T-helper 2 cell treated with Interferon-gamma antibody and Interleukin-4, amounts not matched to agents 100 ng/mL and 5 ng/mL, for 36 hours (primary cell): Measurements from ENCODE around the gene RDH12. TPM values are rescaled to one million over a fixed set of nuclear protein-coding genes. Genes with fewer than 3 reads are reported as not detected.
"Not testable (repeated sequence)": the region's sequence is repeated elsewhere in the genome, so short reads cannot be mapped to it uniquely, and the experiment has no call there.

ENCODE experiments used
- intact Hi-C: fragments of 100-400 bp; cut with micrococcal nuclease; formaldehyde crosslinking; loops from one replicate; pipeline ENCODE4 v1.15.1; 2023
- total RNA-seq: library from RNA; stranded (reverse); gene quantifications from 2 replicates; pipeline ENCODE4 v1.2.3, GENCODE V29; 2022

The RDH12 gene
- total RNA-seq, result not detected in 2 replicates

DNA sequence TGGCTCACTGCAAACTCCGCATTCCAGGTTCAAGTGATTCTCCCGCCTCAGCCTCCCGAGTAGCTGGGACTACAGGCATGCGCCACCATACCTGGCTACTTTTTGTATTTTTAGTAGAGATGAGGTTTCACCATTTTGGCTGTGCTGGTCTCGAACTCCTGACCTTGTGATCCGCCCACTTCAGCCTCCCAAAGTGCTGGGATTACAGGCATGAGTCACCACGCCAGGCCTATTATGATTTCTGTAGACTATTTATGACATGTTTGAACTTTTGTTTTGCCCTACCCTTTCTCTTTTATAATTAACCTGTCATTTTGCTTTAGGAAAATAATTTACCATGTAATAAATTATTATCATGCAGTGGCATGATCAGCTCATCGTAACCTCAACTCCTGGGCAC lies at the start of gene RDH12:
RDH12 (plus strand) TSS at position 395 of the 400 bp plus-strand sequence. CDS start 20,757 bp downstream, outside the sequence.
- intact Hi-C loops, result not testable (repeated sequence)

GRCh38 chr14:67652189-67652588 lies 49.5 kb upstream of the RDH12 start:
- intact Hi-C loops, result no loop called here

DNA sequence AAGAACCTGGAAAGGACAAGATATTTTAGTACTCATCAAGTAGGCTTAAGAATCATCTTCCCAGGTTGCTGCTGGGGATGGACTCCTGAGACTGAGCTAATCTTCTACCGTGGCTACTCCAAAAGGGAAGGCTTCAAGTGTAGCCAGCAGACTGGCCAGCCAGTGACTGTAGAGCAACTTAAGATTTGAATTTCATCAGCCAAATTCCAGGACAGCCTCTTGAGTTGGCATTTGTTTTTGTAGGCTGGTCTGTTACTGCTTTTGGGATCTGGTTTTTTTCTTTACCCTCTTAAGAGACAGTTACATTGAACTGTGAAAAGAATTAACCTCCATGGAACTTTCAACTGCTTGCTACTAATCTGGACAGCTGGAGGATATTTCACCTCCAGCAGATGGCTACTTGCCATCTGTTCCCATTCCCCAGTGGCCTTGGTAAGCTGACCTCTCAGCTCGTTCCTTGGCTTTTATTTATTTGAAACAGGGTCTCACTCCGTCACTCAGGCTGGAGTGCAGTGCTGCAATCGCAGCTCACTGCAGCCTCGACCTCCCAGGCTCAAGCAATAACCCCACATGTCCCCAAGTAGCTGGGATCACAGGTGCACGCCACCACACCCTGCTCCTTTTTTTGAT lies 47.9 kb upstream of the RDH12 start:
- intact Hi-C loops, result no loop called here

DNA sequence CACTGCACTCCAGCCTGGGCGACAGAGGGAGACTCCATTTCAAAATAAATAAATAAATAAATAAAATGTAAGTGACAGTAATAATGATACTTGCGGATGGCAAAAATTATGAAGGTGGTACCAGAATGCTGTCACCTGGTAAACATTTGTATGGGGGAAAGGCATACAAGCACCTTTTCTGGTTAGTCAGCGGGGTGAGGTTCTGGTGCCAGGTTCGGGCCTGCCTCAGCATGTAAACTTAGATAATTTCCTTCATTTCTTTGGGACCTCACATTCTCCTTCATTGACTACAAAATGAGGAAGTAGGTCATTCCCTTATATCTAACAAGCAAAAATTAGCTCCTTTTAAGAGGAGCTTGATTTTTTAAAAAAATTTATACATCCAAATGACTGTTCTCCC lies 38.1 kb upstream of the RDH12 start:
- intact Hi-C loops, result loop anchor here (10.0 kb wide), 1 partner anchor 139 kb away; no protein-coding TSS in a partner anchor

- intact Hi-C loops, result loop anchor here (2.0 to 10.0 kb wide), 2 partner anchors 141 to 239 kb away; no protein-coding TSS in a partner anchor
Observed at GRCh38 chr14:67665868-67666267, 35.8 kb upstream of the RDH12 start.

- intact Hi-C loops, result loop anchor here (1.0 to 10.0 kb wide), 4 partner anchors 49 to 240 kb away; partner anchors contain the start of gene PIGH
Observed at GRCh38 chr14:67666750-67667449, 34.8 kb upstream of the RDH12 start.

GRCh38 chr14:67668559-67668958 lies 33.1 kb upstream of the RDH12 start:
- intact Hi-C loops, result loop anchor here (10.0 kb wide), 1 partner anchor 144 kb away; no protein-coding TSS in a partner anchor

DNA sequence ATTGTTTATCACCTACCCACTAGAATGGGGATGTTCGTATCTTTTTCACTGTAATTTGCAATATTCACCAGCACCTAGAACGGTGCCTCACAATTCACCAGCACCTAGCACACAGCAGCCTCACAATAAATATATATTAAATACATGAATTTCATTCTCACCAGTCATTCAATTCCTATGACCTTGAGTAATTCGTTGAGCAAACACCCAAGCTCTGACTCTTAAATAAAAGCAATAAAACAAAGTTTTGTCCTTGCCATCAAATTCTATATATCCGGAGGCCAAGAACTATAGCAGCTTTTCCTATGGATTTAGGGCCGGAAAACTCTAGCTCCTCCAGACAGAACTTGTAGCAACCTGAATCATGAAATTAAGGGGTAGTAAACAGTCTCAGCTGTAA lies 28.2 kb upstream of the RDH12 start:
- intact Hi-C loops, result no loop called here

DNA sequence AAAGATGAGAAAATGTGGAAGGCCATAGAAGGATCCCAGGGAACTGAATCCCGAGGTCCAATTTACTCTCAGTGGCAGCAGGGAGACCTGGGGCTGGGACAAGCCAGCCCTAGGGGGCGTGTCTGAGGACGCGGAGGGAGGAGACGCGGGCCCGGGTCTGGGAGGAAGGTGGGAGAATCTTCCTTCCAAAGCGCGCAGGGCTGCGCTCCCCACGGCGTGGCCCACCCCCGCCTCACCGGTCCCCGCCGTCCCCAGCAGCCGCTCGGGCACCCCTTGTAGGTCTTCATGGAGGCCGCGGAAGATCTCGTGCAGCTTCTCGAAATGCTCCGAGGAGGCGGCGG lies 27.6 kb upstream of the RDH12 start:
- intact Hi-C loops, result loop anchor here (1.0 to 2.0 kb wide), 4 partner anchors 21 to 314 kb away; partner anchors contain the start of genes ARG2, EIF2S1, RDH11 and ZFYVE26

DNA sequence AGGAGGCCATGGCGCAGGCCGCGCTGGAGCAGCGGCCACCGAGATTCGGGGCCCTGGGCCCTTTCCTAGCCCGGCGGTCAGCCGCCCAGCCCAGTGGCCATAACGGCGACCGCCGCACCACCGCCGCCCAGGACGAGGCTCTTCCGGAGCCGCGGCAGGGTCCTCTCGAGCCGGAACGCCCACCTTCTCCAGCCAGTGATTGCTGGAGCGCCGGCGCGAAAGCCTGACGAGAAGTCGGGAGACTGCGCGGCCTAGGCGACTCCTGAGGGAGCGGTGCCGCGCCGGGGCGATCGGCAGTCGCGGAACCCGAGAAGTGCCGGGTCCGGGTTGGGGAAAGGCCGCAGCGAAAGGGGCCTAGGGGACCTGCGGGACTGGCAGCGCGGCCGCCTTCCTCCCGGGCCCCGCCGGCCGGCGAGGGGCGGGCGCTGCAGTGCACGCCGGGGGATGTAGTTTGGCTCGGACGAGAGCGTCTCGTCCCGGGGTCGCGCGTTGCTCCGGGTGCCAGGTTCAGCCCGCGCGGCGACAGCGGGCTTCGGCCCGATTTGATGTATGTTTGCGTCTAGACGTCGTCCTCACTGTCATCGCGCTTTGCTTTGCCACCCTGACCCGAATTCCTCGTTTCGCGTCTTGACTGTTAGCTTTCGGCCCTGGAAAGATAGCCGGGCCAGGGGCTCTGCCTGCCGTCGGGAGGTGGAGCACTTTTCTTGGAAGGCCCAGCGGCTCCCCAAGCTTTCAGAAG lies 27.0 kb upstream of the RDH12 start, which contains the start of gene VTI1B:
VTI1B (minus strand) TSS at position 153 of the 739 bp plus-strand sequence; CDS start at position 10, 143 bp downstream.
- intact Hi-C loops, result loop anchor here (1.0 to 2.0 kb wide), 4 partner anchors 21 to 314 kb away; partner anchors contain the start of genes ARG2, EIF2S1, RDH11 and ZFYVE26

GRCh38 chr14:67675219-67675582 lies 26.5 kb upstream of the RDH12 start:
- intact Hi-C loops, result loop anchor here (2.0 kb wide), 1 partner anchor 56 kb away; the partner anchor contains the start of gene ARG2

DNA sequence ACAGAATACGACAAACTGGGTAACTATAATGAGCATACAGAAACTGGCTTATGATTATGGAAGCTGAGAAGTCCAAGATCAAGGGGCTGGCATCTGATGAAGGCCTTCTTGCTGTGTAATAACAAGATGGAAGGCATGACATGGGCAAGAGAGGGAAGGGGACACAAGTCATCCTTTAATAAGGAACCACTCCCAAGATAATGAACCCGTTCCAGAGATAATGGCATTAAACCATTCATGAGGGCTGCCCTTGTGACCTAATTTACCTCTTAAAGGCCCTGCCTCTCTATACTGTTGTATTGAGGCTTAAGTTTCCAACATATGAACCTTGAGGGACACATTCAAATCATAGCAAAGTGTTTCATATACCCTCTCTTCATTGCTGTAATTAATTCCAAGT lies 22.7 kb upstream of the RDH12 start:
- intact Hi-C loops, result no loop called here

DNA sequence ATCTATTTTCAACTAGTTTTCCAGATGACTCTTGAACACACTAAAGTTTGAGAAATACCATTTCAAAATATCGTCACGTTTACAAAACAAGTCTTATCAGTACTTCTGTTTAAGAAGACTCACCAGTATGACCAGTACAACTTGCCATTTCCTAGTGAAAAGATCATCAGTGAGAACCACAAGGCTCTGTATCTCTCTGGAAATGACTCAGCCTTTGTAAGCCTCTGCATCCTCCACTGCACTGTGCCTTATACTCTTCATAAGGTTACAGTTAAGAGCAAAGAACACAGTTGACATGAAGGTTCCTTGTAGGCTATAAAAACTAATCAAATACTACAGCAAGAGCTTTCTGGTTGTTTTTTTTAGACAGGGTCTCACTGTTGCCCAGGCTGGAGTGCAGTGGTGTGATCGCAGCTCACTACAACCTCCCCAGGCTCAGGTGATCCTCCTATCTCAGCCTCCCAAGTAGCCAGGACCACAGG lies 21.5 kb upstream of the RDH12 start:
- intact Hi-C loops, result loop anchor here (1.0 kb wide), 1 partner anchor 15 kb away; the partner anchor contains the start of gene RDH11

- intact Hi-C loops, result loop anchor here (1.0 kb wide), 1 partner anchor 14 kb away; the partner anchor contains the start of gene RDH11
Observed at GRCh38 chr14:67680941-67681340, 20.7 kb upstream of the RDH12 start.

DNA sequence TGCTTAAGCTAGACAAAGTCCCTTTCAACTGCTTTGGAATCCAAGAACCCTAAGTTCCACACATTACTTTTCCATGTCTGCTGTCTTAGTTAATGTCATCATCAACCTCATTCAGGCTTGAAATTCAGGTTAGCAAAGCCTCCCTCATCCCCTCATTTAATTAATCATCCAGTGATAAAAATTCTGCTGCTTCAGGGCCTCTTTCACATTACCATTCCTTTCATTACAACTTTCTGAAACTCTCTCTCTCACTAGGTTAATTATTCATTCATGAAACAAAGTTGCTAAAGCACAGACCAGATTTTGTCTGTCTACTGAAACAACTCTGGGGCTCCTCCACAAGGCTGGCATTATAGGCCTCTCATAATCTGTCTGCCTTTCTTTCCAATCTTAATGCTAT lies 17.8 kb upstream of the RDH12 start:
- intact Hi-C loops, result no loop called here

DNA sequence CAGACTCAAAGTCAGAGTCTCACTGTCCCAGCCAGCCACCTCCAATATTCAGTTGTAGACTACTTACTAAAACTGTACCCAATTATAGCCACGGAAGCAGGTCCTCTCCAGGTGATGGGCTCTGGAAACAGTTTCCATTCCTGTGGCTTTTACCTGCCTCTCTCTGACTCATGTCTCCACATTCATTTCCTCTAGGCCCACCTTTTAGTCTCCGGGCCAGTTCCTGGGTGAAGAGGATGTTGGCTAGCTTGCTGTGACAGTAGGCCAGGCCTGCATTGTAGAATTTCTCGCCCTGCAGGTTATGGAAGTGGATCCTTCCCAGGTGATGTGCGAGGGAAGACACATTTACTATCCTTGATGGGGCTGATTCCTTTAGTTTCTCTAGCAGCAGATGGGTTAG lies 11.7 kb upstream of the RDH12 start:
- intact Hi-C loops, result loop anchor here (10.0 kb wide), 1 partner anchor 1925 kb away; the partner anchor contains the start of gene SUSD6

DNA sequence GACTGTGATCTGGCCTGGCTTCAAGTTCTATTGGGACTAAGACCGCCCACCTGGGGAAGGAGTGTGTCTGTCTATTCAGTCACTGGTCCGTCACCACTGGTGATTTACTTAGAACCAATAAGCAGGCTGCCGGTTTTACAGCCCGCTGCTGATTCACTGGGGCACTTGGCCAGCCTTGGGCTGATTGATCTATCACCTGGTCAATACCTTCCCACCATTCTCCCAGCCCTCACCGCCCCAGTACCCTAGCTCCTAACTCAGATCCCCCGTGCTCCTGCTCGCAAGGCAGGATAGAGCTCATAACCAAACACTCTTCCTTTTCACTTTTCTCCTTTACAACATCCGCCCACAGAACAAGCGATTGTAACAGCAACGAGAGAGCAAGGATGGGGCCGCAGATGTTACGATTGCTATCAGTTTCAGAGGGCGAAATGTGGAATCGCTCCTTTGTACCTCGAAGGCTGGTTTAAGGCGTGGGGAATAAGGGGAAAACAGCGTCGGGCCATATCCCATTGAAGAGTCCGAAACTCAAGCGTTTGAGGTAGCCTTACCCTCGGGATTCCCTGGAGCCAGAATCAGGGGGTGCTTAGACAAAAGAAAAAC lies 6.8 kb upstream of the RDH12 start:
- intact Hi-C loops, result loop anchor here (1.0 to 10.0 kb wide), 9 partner anchors 15 to 1920 kb away; partner anchors contain the start of genes ARG2, EIF2S1, PALS1 and PIGH

GRCh38 chr14:67695394-67695949 lies 6.2 kb upstream of the RDH12 start, which contains the start of gene RDH11:
TSS of gene RDH11 (minus strand) at chr14:67695764. CDS start at chr14:67695703, 61 bp downstream.
- intact Hi-C loops, result loop anchor here (1.0 to 10.0 kb wide), 9 partner anchors 15 to 1919 kb away; partner anchors contain the start of genes ARG2, EIF2S1, PALS1 and PIGH

DNA sequence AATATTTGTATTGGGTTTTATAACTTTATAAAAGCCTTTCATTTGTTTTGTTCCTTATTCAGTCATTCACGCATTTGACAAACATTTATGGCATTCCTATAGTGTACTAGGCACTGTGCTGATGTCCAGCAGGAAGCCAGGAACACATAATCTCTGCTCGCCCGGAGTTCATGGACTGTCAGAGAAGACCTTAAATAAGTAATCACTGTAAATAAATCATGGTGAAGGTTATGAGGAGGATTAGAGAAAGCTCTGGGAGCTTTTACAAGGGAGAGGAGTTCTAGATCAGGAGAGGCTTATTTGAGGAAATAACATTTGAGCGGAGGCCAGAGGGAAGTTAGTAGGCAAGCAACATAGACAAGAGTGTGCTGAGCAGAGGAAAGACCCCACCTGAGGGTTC lies 4.7 kb upstream of the RDH12 start:
- intact Hi-C loops, result loop anchor here (10.0 kb wide), 1 partner anchor 1918 kb away; the partner anchor contains the start of gene SUSD6

DNA sequence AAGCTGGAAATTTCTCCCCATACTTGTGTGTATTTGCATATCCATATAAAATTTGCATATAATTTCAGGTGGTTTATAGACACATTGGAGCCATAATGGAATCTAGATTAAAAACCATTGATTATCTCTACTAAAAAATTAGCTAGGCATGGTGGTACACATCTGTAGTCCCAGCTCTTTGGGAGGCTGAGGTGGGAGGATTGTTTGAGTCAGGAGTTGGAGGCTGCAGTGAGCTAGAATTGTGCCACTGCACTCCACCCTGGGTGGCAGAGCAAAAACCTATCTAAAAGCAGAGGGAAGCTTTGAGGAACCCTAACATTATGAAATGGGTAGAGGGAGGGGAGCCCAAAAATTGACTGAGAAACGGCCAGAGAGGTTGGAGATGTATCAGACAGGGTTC lies 3.5 kb upstream of the RDH12 start:
- intact Hi-C loops, result loop anchor here (10.0 kb wide), 1 partner anchor 1917 kb away; the partner anchor contains the start of gene SUSD6
